GM12878 (cell line): ENCODE measurements around the gene CDK15. TPM values are rescaled to one million over a fixed set of nuclear protein-coding genes. Genes with fewer than 3 reads are reported as not detected.

Experiments
- ATAC-seq: fragments of 200-7000 bp; cut with Tn5 transposase; 3 replicates; pipeline ENCODE4 v1.9.1; 2020; ENCODE audit warnings: mild to moderate bottlenecking, moderate library complexity
- BruUV-seq: library from RNA; stranded (reverse); fragments of 400-500 nt; replicated peaks from 2 replicates; lab custom pipeline; 2021; lab: Mats Ljungman, UMichigan
- CTCF ChIA-PET: fragments of 300-600 bp; sonication (Branson Sonifier 250); formaldehyde crosslinking; extraction: SDS; loops from one replicate; lab custom pipeline; 2021; ENCODE audit warnings: inconsistent platforms; lab: Yijun Ruan, JAX
- POLR2A ChIA-PET: fragments of 350-600 bp; formaldehyde crosslinking; extraction: SDS; loops from one replicate; lab custom pipeline; 2021; ENCODE audit warnings: inconsistent platforms; lab: Charles Lee
- RAD21 ChIA-PET: fragments of 300-600 bp; sonication (Branson Sonifier 250); formaldehyde crosslinking; loops from one replicate; lab custom pipeline; 2023; ENCODE audit warnings: antibody characterized with exemption; ENCODE audit not compliant: unreplicated experiment; lab: Charles Lee
- SMC1A ChIA-PET: fragments of 300-600 bp; sonication (Branson Sonifier 250); formaldehyde crosslinking; loops from one replicate; lab custom pipeline; 2023; ENCODE audit not compliant: unreplicated experiment, uncharacterized antibody; lab: Charles Lee
- DNase-seq: peaks from one replicate; pipeline ENCODE4 v3.0.0-alpha.2; 2011; ENCODE audit warnings: low read depth, low spot score
- FAIRE-seq: peaks from 3 replicates; lab custom pipeline; 2011; peaks lifted over from hg19 to GRCh38; lab: Jason Lieb, UNC
- H2AFZ ChIP-seq: 2 replicates; pipeline ENCODE4 v1.6.0; 2011; ENCODE audit warnings: low read depth, low read length, control low read depth; ENCODE audit not compliant: control insufficient read depth
- H3K27ac ChIP-seq: 2 replicates; pipeline ENCODE4 v1.5.1; 2011; ENCODE audit warnings: control low read depth; ENCODE audit not compliant: control insufficient read depth, insufficient read depth
- H3K27me3 ChIP-seq, 2 experiments: replicated peaks in 1 of 2; 2 replicates each; pipeline versions ENCODE4 v1.6.0 to v1.6.1; 2011; ENCODE audit warnings: low read length in 1 of 2; ENCODE audit not compliant: control insufficient read depth in 2 of 2, insufficient read depth in 2 of 2
- H3K36me3 ChIP-seq, 2 experiments: 2 replicates each; pipeline ENCODE4 v1.5.1; 2011; ENCODE audit warnings: low read length in 1 of 2; ENCODE audit not compliant: control insufficient read depth in 2 of 2, insufficient read depth in 2 of 2
- H3K4me1 ChIP-seq: 2 replicates; pipeline ENCODE4 v1.6.1; 2011; ENCODE audit warnings: mild to moderate bottlenecking, low read length, moderate library complexity, mixed read lengths; ENCODE audit not compliant: control insufficient read depth, insufficient read depth
- H3K4me2 ChIP-seq: 2 replicates; pipeline ENCODE4 v1.6.0; 2011; ENCODE audit warnings: control low read depth; ENCODE audit not compliant: control insufficient read depth, insufficient read depth
- H3K4me3 ChIP-seq: fragments of 200-600 bp; sonication (generic); 2 replicates; pipeline ENCODE4 v1.5.1; 2016
- H3K79me2 ChIP-seq: 2 replicates; pipeline ENCODE4 v1.6.0; 2011; ENCODE audit warnings: low read length; ENCODE audit not compliant: control insufficient read depth, insufficient read depth
- H3K9ac ChIP-seq: 2 replicates; pipeline ENCODE4 v1.8.0; 2011; ENCODE audit warnings: low read length, control low read depth, mixed read lengths; ENCODE audit not compliant: control insufficient read depth, insufficient read depth
- H3K9me3 ChIP-seq: replicated peaks from 3 replicates; pipeline ENCODE4 v1.5.1; 2011; ENCODE audit warnings: mild to moderate bottlenecking, low read length; ENCODE audit not compliant: control insufficient read depth, insufficient read depth
- H4K20me1 ChIP-seq: 2 replicates; pipeline ENCODE4 v1.6.0; 2011; ENCODE audit not compliant: control insufficient read depth, insufficient read depth
- FOS ChIP-seq: IDR thresholded peaks from 3 replicates; pipeline ENCODE4 v1.6.1; 2011; ENCODE audit warnings: borderline replicate concordance; ENCODE audit not compliant: insufficient read length; ENCODE audit errors: extremely low read depth
- JUND ChIP-seq: IDR thresholded peaks from 2 replicates; pipeline ENCODE4 v1.6.1; 2012; ENCODE audit warnings: low read depth, mild to moderate bottlenecking, low read length, improper control_type of control experiment, moderate library complexity
- KLF5 ChIP-seq: fragments of 450-650 bp; IDR thresholded peaks from 2 replicates; pipeline ENCODE4 v1.6.1; 2014; ENCODE audit warnings: mild to moderate bottlenecking; ENCODE audit not compliant: partially characterized antibody
- MEF2B ChIP-seq: fragments of 450-650 bp; IDR thresholded peaks from 2 replicates; pipeline ENCODE4 v1.6.1; 2018; ENCODE audit warnings: mild to moderate bottlenecking, moderate library complexity; ENCODE audit not compliant: partially characterized antibody, poor library complexity, severe bottlenecking
- NR2F1 ChIP-seq: fragments of 450-650 bp; conservative IDR thresholded peaks from 2 replicates; pipeline ENCODE4 v1.6.1; 2017; ENCODE audit warnings: mild to moderate bottlenecking
- SMC3 ChIP-seq: IDR thresholded peaks from 2 replicates; pipeline ENCODE4 v1.6.1; 2011; ENCODE audit warnings: low read length, improper control_type of control experiment, borderline replicate concordance
- WGBS: methylation state at CpG from one replicate; pipeline ENCODE4 v1.1.6; 2016; ENCODE audit warnings: low lambda C conversion rate; ENCODE audit not compliant: insufficient replicate concordance, insufficient coverage; ENCODE audit errors: missing lambda C conversion rate; 5-methylcytosine and 5-hydroxymethylcytosine counted together
- in situ Hi-C: fragments of 300-500 bp; cut with MboI; formaldehyde crosslinking; loops from 9 replicates; pipeline ENCODE4 v1.14.3; 2018; ENCODE audit warnings: mixed read lengths
- intact Hi-C: fragments of 100-400 bp; cut with micrococcal nuclease; formaldehyde crosslinking; loops from one replicate; pipeline ENCODE4 v1.14.2; 2022; ENCODE audit not compliant: unreplicated experiment
- polyA plus RNA-seq, 11 experiments: library from polyadenylated mRNA; depleted of rRNA in 4 of 11; unstranded in 6 of 11; stranded (reverse) in 5 of 11; fragments of >200 nt; fragmentation: Nextera tagmentation in 4 of 11; fragmentation: Illumina TruSeq in 1 of 11; extraction: Ambion mirVana in 4 of 11; extraction: Trizol in 1 of 11; gene quantifications; 1 replicate in 1 of 11; 2 replicates in 10 of 11; pipeline versions ENCODE4 v1.2.1 to v1.2.3, GENCODE V29; 2011 to 2016; ENCODE audit warnings: inconsistent platforms in 2 of 11, missing spikeins in 2 of 11, low read depth in 1 of 11
- total RNA-seq, 4 experiments: library from RNA; depleted of rRNA in 3 of 4; stranded (reverse); fragments of >200 nt in 3 of 4; fragmentation: Illumina TruSeq in 1 of 4; extraction: Trizol in 1 of 4; gene quantifications; 2 replicates each; pipeline versions ENCODE4 v1.2.1 to v1.2.3, GENCODE V29; 2013 to 2021
- TF ChIP-seq, protein P1 (sequence below): fragments of 450-650 bp; IDR thresholded peaks from 2 replicates; pipeline ENCODE4 v1.6.1; 2014; ENCODE audit warnings: mild to moderate bottlenecking

Gene CDK15
- total and polyA plus RNA-seq, 10 of the 15 experiments (the other 5 are each of a cell fraction or from before 2014, with no cell fraction given): 0.01 to 0.04 TPM; not detected in 8

DNA sequence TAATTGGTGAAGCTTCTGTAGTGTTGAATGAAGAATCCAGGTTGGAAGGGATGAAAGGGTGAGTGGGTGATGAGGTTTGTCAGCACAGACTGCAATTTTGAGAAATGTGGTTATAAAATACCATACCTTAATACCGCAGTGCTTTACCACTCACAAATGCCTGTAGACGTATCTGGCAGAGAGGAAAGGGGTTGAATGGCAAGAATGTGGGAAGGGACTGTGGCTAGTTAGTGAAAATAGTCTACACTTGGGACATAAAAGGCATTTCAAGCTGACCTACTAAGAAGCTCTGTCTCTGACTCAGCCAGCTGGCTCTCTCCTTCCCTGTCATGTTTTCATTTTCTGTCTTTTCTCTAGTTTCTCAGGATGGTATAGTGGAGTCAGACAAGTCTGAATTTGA is 25.1 kb downstream of the CDK15 start:
- BruUV-seq: no TSS peak
- ChIA-PET SMC1A (interaction anchor here (1.8 kb wide), 1 partner anchor 61 kb away, joined by 5 read pairs; no protein-coding TSS in a partner anchor), POLR2A (no interaction called here)

DNA sequence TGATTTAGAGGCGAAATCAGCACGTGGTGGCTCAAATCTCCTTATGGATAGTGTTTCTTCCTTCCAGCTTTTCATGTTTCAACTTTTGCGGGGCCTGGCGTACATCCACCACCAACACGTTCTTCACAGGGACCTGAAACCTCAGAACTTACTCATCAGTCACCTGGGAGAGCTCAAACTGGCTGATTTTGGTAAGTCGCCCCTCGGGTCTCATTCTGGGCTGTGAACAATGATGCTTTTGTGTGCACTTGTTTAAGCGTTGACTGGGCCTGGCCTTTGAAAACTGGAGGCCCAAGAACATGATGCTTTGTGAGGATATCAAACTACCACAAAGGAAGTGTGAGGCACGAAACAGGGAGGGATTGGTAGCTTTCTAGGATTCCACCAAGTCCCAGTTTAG is 27.4 kb downstream of the CDK15 start:
- H3K27ac ChIP-seq: no peak overlapping the region
- ChIA-PET RAD21 (no interaction called here), POLR2A (interaction anchor here (0.6 kb wide), 1 partner anchor 62 kb away, joined by 4 read pairs; no protein-coding TSS in a partner anchor), SMC1A (no interaction called here), CTCF (interaction anchor here (0.7 to 1.4 kb wide), 2 partner anchors 27 to 94 kb away, joined by 3 to 6 read pairs; no protein-coding TSS in a partner anchor)
- BruUV-seq: no TSS peak
- no peak overlapping the region for H2AFZ ChIP-seq
- H3K27me3 ChIP-seq: no peaks in the 10 kb centered on the region
- FAIRE-seq (no peak), DNase-seq (no peak), ATAC-seq (no peak; the same call in 2 of the 3 replicates)
- H3K79me2 ChIP-seq: no peaks in the 10 kb centered on the region
- in situ Hi-C loops (no loop called here), intact Hi-C loops (no loop called here)
- H3K4me2 ChIP-seq: no peak overlapping the region
- TF ChIP-seq KLF5: no peak
- H4K20me1 ChIP-seq: no peaks in the 10 kb centered on the region
- H3K4me3 ChIP-seq: no peak overlapping the region
- no peak overlapping the region for H3K9ac ChIP-seq
- H3K36me3 ChIP-seq: no peaks in the 10 kb centered on the region
- 17% methylated on average over 8 of the region's 9 CpGs for WGBS
- H3K9me3 ChIP-seq: no peaks in the 10 kb centered on the region
- H3K4me1 ChIP-seq: no peaks in the 10 kb centered on the region

More for the DNA sequence above, 25.1 kb downstream of the CDK15 start:
- in situ Hi-C loops (no loop called here), intact Hi-C loops (no loop called here)
- TF ChIP-seq MEF2B (no peak), NR2F1 (no peak), JUND (no peak), FOS (no peak), SMC3 (no peak)
- TF ChIP-seq, protein P1, sequence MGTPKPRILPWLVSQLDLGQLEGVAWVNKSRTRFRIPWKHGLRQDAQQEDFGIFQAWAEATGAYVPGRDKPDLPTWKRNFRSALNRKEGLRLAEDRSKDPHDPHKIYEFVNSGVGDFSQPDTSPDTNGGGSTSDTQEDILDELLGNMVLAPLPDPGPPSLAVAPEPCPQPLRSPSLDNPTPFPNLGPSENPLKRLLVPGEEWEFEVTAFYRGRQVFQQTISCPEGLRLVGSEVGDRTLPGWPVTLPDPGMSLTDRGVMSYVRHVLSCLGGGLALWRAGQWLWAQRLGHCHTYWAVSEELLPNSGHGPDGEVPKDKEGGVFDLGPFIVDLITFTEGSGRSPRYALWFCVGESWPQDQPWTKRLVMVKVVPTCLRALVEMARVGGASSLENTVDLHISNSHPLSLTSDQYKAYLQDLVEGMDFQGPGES: no peak
- Histone ChIP-seq H3K79me2 (no peaks in the 10 kb centered on the region), H3K9ac (no peak overlapping the region), H3K4me3 (no peak overlapping the region), H3K27me3 (no peaks in the 10 kb centered on the region), H3K4me1 (no peaks in the 10 kb centered on the region), H3K27ac (no peak overlapping the region), H3K36me3 (no peaks in the 10 kb centered on the region), H2AFZ (no peak overlapping the region), H4K20me1 (no peaks in the 10 kb centered on the region), H3K4me2 (no peak overlapping the region), H3K9me3 (no peaks in the 10 kb centered on the region)
- DNase-seq: no peak
- no peak for FAIRE-seq
- RAD21 ChIA-PET: no interaction called here
- no peak for ATAC-seq
- CTCF ChIA-PET: no interaction called here
- 12% methylated on average over 2 of the region's 2 CpGs for WGBS
